ENCODE measurements around the gene ANK3. TPM values are rescaled to one million over a fixed set of nuclear protein-coding genes. Genes with fewer than 3 reads are reported as not detected.

The ANK3 gene
- polyA plus RNA-seq, 3 donors, result not detected

- Histone ChIP-seq H3K27ac (ENCODE audit: low read depth in 1 of 2, low read length in 2 of 2) (no peak overlapping the region), H2AFZ (ENCODE audit: insufficient read depth, low read depth, low read length, poor library complexity, severe bottlenecking) (no peak overlapping the region), H3K4me1 (ENCODE audit: control insufficient read depth in 1 of 2, insufficient read depth in 2 of 2, low read length in 2 of 2) (no peaks in the 10 kb centered on the region), H3K36me3 (replicated peaks in 1 of 2; ENCODE audit: control insufficient read depth in 1 of 2, insufficient read depth in 2 of 2, low read length in 2 of 2) (no peaks in the 10 kb centered on the region), H3K9ac (ENCODE audit: insufficient read depth, low read length, poor library complexity, severe bottlenecking) (no peak overlapping the region), H3K9me3 (replicated peaks in 1 of 2; ENCODE audit: control insufficient read depth in 1 of 2, insufficient read depth in 1 of 2, low read length in 2 of 2) (no peaks in the 10 kb centered on the region), H3K79me2 (ENCODE audit: insufficient read depth, low read length) (no peaks in the 10 kb centered on the region), H3K4me2 (replicated peaks; ENCODE audit: extremely low read depth, low read length, poor library complexity, severe bottlenecking) (no peak overlapping the region), H4K20me1 (ENCODE audit: insufficient read depth, low read length) (no peaks in the 10 kb centered on the region), H3K4me3 (replicated peaks in 1 of 3; ENCODE audit: low read depth in 2 of 3, low read length in 3 of 3) (no peak overlapping the region), H3K27me3 (ENCODE audit: control insufficient read depth in 2 of 2, insufficient read depth in 2 of 2, low read length in 2 of 2) (no peaks in the 10 kb centered on the region)
- 100% methylated on average over 2 of the region's 3 CpGs for WGBS (ENCODE audit: insufficient coverage)
- TF ChIP-seq CTCF (IDR thresholded peaks at IDR 0.05), result no peak
- no peak overlapping the region for H3K4me3 Mint-ChIP-seq
- no peaks in the 10 kb centered on the region for H3K36me3 Mint-ChIP-seq
- no peak for DNase-seq
- peaks cover 0 to 10% (median 3%) of the 10 kb centered on the region in 7 donors for H3K9me3 Mint-ChIP-seq
- H3K27ac Mint-ChIP-seq, result no peak overlapping the region
- intact Hi-C loops (cut with micrococcal nuclease), result no loop called here
- peaks cover 0 to 2% (median 0%) of the 10 kb centered on the region in 3 donors for H3K27me3 Mint-ChIP-seq (ENCODE audit: low read depth in 3 of 3)
- no peaks in the 10 kb centered on the region for H3K4me1 Mint-ChIP-seq
Observed at GRCh38 chr10:60331886-60332285, 57.8 kb downstream of the ANK3 start.

- Histone ChIP-seq H3K27ac (ENCODE audit: low read depth in 1 of 2, low read length in 2 of 2) (no peak overlapping the region), H3K9ac (ENCODE audit: insufficient read depth, low read length, poor library complexity, severe bottlenecking) (no peak overlapping the region), H4K20me1 (ENCODE audit: insufficient read depth, low read length) (no peaks in the 10 kb centered on the region), H3K4me2 (replicated peaks; ENCODE audit: extremely low read depth, low read length, poor library complexity, severe bottlenecking) (no peak overlapping the region), H3K4me1 (ENCODE audit: control insufficient read depth in 1 of 2, insufficient read depth in 2 of 2, low read length in 2 of 2) (no peaks in the 10 kb centered on the region), H3K79me2 (ENCODE audit: insufficient read depth, low read length) (no peaks in the 10 kb centered on the region), H3K4me3 (replicated peaks in 1 of 3; ENCODE audit: low read depth in 2 of 3, low read length in 3 of 3) (no peak overlapping the region), H3K27me3 (ENCODE audit: control insufficient read depth in 2 of 2, insufficient read depth in 2 of 2, low read length in 2 of 2) (no peaks in the 10 kb centered on the region), H2AFZ (ENCODE audit: insufficient read depth, low read depth, low read length, poor library complexity, severe bottlenecking) (no peak overlapping the region), H3K9me3 (replicated peaks in 1 of 2; ENCODE audit: control insufficient read depth in 1 of 2, insufficient read depth in 1 of 2, low read length in 2 of 2) (no peaks in the 10 kb centered on the region), H3K36me3 (replicated peaks in 1 of 2; ENCODE audit: control insufficient read depth in 1 of 2, insufficient read depth in 2 of 2, low read length in 2 of 2) (no peaks in the 10 kb centered on the region)
- no peak for TF ChIP-seq CTCF (IDR thresholded peaks at IDR 0.05)
- H3K36me3 Mint-ChIP-seq, result no peaks in the 10 kb centered on the region
- WGBS (ENCODE audit: insufficient coverage), result no CpG with 5 or more reads among the region's 2 CpGs
- no peaks in the 10 kb centered on the region for H3K4me1 Mint-ChIP-seq
- H3K27me3 Mint-ChIP-seq (ENCODE audit: low read depth in 3 of 3), result peaks cover 0 to 2% (median 1%) of the 10 kb centered on the region in 3 donors
- no peak overlapping the region for H3K4me3 Mint-ChIP-seq
- no peak overlapping the region for H3K27ac Mint-ChIP-seq
- no peak for DNase-seq
- intact Hi-C loops (cut with micrococcal nuclease), result no loop called here
- peaks cover 0 to 2% (median 0%) of the 10 kb centered on the region in 7 donors for H3K9me3 Mint-ChIP-seq
Observed at GRCh38 chr10:60323162-60323561, 66.5 kb downstream of the ANK3 start.

All from CD14-positive monocyte (primary cell).